ENCODE measurements around the gene KRT83.

The KRT83 gene

DNA sequence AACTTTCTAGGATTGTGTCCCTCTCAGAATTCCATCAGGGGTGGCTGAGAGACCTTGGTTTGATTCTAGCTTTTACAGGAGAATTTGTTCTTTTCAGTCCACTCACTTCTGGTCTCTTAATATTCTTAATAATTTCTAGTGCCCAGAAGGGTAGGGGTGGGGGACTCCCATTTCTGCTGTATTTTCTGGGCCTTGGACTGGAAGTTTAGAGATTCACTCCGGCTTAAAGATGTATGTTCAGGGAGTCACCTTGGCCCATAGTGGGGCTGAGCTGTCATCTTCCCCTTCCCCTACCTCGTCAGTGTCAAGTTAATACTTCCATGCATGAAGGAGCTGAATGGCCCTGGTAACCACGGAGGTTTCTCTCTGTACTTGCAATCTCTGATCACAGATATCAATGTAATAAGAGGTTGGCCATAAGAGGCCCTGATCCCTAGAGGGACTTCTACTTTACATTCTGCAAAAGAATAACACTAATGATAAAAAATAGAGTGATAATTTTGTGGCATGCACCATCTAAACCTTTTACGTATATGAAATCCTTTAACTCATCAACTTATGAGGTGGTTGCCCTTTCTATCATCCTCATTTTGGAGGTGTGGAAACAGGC, 36.5 kb downstream of the KRT83 start:
- no peak for DNase-seq

DNA sequence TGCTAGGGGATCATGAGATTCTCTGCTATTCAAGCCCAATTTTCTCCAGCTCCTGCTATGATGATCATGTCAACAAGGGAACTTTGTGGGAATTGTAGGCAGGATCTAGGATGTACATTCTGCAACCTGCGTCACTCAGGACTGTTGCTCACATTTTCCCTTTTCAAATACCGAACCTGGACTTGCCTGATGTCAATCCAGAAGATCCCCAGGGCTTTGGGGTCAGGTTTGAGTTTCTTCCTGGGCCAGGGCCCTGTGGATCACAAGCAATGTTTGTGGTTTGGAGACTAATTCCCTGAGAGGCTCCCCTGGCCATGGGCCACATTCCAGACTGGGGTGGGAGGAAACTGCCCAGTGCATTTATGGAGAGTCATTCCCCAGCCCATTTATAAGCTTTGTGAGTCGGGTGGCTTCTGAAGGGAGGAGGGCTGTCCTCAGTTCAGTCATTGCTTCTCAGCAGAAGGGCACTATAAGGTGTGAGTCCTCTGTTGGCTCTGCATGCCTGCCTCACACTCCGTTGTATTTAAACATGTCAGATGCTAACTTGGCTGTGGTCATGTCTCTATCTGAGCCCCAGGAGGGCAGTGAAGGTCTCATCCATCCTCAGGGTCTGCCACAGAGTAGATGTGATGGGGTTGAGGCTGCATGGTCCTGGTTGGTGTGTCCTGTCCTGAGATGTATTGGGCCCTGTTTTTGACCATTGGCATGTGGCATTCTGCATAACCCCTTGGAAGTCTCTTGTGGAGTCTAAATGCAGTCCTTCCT, 40.2 kb downstream of the KRT83 start:
- DNase-seq: no peak

DNA sequence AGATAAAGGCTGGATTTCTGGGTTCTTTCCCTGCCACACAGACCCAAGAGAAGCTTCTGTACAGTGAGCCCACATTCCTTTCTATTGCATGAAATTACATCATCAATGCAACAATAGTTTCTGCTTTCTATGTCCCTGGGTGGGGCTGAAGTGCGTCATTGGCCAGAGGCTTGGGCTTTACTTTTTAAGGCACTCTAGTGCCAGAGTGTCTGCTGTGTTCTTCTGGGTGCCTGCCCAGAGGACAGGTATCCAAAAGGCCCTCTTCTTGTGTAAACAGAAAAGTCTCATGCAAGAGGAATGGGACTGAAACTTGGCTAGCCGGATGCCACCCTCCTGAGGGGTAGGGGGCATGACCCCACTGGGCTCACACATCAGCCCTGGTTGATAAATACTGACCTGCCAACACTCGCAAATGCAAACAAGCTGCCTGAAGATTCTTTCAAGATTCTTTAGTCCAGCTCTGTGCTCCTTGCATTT, 40.8 kb downstream of the KRT83 start:
- no peak for DNase-seq

DNA sequence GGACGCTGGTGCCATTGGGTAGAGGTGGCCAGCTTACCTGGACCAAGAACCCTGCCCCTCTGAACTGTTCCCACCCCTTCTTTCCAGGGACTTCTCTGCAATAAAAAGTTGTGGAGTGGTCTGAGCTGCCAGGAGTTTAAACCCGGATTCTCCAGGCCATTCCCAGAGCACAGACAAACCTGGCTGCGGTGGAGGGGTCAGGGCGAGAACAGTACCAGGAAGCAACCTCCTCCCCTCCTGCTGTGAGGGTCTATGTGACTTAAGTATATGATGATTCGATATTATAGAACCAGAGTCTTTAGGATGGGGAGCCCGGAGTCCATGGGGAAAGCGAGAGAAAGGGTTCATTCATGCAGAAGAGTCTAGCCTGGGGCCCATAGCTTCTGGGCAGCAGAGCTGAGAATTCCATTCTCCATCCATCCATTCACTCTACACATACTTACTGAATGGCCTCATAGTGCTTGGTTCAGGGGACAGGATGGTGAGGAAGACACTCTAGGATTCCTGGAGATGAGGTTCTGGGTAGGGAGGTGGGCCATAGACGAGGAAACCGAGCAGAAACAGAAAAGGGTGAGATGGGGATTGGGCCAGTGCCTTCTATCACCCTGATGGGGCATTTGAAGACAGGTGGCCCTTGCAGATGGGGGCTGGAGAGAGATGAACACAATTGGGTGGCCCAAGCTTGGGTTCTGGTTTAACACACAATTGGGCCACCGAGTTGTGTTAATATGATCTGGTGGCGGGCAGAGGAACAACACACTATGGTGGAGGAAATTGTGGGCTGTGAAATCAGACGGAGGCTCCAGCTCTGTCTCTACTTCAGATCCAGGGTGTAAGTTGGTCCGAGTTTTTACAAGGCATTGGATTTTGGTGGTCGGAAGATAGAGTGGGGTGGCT, 41.5 kb downstream of the KRT83 start:
- DNase-seq: no peak

DNA sequence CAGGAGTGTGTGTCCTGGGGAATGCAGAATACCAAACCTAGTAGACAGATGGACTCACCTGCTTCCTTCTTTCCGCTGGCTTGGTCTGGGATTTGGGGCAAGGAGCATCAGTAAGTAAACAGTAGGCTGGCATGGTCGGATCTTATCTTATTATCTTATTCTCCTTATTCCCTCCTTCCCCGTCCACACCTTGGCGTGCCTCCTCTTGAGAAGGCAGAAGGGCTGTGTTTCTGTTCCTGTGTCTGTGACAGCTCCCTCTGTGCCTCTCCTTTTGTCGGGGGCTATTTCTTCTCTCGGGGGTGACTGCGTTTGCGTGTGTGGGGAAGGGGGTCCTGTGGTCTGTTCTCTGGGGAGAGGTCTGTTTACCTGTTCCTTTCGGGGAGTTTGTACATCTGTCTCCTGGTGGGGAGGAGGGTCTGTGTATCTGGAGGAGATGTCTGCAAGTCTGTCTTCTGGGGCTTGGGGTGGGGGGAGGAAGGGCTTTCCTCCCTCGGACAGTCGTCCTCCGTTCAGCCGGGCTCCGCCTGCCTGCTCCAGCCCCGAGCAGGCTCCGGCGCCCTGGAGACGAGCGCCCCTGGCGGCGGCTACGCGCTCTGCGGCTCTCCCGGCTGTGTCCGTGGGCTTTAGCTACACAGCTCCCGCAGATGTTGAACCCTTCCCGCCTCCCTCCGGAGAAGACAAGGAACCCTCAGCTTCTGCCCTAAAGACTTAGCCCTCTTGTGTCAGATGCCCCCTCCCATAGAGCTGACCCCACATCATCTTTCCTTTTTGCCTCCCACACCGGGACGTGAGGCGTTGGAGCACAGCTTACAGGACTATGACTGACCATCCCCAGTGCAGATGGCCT, 42.4 kb downstream of the KRT83 start:
- DNase-seq: peak; percentile 58

DNA sequence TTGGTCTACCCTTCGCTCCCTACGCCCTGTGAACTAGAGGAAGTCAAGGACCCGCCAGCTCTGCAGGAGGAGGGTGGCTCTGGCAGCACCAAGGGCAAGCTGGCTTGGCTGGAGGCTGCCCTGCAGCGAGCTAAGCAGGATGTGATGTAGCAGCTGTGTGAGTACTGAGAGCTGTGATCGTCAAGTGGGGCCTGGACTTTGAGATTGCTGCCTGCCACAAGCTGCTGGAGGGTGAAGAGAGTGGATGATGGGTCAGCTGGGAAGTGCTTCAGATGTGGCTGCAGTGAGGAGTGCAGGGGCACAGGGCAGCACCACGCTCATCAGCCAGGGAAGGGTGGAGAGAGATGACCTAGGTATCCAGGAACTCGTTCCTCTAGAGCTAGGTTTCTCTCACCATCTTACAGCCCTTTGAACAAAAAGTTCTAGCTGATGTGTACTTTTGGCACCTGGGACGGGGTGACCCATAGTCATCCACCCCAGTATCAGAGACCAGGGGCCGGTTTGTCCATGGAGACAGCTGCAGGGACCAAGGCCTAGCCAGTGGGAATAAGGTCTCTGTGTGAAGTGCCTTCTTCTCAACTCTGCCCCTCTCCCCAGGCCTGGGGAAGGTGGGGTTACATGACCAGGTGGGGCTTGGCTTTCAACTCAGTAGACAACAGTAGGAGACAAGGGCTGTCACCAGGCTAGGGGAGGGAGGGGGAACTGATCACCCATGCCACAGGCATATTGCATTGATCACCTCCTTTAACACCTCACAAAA, 43.5 kb downstream of the KRT83 start:
- no peak for DNase-seq

DNA sequence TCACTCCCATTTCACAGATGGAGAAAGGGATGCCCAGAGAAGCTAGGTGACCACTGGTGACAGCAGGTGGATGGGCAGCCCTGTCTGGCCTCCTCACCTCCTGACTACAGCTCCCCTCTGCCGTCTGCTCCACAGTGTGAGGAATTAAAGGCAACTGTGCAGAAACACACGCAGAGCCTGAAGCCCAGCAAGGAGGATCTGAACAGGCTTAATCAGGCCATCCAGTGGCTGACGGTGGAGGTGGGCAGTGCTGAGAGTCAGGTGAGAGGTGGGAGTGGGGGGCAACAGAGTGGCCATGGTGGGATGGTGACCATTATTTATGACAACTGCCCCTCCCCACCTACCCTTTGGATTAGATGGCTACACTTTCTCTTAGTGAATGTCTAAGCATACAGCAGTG, 45.5 kb downstream of the KRT83 start:
- no peak for DNase-seq

DNA sequence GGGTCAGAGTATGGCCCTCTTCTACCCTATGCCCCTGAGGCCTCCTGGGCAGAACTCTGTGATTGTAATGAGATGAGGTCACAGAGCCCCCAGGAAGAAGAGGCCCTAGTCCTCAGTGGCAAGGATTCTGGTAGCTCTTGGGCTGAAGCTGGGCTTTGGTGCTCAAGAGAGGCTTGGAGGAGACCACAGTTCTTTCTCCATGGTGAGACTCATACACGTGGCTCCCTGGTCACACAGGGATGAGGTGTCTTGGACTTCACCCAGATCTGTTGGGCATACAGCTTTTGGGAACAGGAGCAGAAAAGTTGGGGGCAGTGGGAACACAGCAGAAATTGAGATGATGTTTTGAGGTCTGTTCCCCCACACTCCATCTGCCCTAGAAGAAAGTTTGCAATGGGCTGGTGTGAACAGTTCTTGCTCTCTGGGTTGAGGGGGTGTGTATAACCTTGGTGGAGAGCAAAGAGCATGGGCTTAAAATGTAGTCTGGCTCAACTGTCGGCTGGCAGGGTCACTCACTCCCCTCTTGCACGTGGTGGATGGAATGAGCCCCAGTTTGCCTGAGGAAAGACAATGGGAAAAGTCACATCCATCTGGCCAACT, 46.6 kb downstream of the KRT83 start, which contains the start of gene KRT86:
Gene KRT86 (plus strand): TSS at position 125 of the 600 bp plus-strand sequence. CDS start 27,272 bp downstream, outside the sequence.
- DNase-seq: no peak

DNA sequence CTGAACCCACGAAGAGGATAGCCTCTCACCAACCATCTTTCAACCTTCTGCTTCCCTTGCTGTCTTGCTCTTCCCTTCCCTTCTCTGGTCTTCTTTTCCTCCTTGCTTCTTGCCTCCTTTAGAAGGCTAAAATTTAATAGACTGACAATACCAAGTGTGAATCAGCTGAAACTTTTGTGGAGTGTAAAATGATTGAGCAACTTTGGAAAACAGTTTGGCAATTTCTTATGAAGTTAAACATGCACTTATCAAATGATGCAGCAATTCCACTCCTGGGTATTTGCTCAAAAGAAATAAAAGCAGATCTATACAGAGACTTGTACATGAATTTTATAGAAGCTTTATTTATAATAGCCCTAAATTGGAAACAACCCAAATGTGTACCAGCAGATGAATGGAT, 50.0 kb downstream of the KRT83 start:
- DNase-seq: no peak

DNA sequence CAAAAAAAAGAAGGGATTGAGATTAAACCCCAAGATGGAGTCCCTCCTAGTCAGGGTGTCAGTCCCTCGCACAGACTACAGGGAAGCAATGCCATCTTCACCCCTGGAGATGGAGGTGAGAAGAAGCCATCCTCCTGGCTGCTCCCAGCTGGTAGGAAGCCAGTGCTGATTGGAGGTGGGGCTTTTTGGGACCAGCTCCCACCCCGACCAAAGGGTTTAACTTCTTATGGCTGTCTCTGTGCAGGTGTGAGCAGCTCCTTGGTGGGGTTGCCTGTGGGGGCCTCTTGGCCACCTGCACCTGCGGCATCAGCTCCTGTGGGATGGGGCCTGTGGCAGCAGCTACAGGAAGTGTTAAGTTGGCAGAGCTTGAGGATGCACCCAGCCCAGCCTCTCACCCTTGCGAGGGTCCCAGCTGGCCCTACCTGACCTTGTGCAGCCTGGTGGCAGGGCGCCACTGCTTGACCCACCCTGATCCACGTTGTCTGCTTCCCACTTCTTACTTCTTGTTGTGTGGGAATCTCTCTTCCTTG, 50.6 kb downstream of the KRT83 start:
- DNase-seq: no peak

DNA sequence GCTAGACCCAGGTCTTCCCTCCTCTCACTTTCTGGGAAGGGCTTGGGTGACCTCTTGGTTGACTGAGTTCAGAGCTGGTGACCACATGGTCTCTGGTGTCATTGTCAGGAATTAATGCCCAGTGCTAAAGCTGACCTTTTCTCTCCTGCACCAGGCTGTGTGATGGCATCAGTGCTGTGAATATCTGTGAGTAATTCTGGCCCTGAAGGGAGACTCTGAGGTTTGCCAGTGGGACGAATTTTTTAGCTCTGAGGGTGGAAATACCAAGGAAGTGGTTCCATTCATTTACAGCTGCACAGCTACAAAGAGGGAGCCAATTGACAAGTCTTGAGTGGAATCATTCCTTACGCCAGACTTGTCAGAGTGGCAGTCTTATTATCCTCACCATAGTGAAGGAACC, 53.0 kb downstream of the KRT83 start:
- no peak for DNase-seq

DNA sequence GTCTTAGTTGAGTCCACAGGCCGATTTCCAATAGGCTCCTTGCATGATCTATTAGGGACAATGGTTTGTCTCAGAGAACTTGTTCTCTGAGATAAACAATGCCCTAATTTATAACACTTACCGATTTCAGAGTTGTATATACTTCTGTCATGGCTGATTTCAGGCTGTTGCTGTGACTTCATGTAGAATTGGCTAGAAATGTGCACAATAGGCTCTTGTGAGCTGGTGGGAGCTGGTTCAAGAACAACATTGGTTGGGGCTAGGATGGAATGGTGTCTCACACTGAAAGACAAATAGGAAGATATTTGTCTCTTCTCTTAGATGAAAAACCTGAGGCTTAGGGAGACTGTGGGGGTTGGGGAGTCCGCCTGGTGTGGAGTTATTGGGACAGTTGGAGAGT, 53.5 kb downstream of the KRT83 start:
- DNase-seq: no peak

DNA sequence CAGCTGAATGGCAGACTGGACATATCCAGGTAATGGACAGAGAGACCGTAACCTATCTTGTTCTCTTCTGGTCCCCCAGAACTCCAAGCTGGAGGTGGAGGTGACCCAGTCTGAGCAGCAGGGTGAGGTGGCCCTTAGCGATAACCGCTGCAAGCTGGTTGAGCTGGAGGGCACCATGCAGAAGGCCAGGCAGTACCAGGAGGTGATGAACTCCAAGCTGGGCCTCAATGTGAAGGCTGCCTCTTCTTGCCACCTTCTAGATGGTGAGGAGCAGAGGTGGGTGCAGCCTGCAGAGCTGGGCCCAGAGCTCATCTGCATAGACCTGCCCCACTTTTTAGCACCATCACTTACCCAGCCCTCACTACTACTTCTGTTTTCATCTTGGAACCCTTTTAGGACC, 53.9 kb downstream of the KRT83 start:
- DNase-seq: no peak

DNA sequence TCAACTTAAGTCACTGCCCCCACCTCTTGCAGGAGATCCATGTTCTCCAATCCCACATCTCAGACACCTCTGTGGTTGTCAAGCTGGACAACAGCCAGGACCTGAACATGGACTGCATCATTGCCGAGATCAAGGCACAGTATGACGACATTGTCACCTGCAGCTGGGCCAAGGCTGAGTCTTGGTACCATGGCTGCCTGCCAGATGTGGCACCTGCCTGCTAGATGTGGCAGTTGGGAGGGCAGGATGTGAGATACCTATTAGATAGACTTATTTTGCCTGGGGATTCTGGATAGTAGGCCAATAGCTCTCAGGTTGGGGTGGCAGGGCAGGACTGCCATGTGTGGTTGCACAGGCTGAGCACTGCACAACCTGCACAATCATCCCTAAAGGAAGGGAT, 54.7 kb downstream of the KRT83 start:
- no peak for DNase-seq

DNA sequence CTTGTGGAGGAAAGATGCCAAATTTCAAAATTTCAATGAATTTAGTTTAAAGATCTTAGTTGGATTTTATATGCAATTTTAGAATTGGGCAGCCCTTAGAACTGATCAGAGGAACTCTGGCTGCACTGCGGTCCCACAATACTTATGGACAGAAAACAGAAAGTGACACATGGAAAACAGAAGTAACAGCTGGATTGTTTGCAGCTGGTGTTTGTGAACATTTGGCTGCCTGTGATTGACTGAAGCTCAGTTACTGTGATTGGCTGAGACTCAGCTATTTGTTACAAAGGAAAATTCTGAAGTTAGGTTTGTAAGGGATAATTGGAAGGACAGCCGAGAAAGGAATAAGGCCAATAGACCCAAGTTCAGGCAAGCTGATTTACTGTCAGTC, 56.8 kb downstream of the KRT83 start:
- no peak for DNase-seq
